Stimulated activated CD4-positive, alpha-beta T cell treated with anti-CD3 and anti-CD28 coated beads, TNF-alpha, amount 100 ng/mL, for 24 hours (primary cell): Measurements from ENCODE around the gene ZNF479.
"Not testable (repeated sequence)": the region's sequence is repeated elsewhere in the genome, so short reads cannot be mapped to it uniquely, and the experiment has no call there.

Source experiments
- DNase-seq, 3 experiments: peaks; one replicate each; pipeline ENCODE4 v3.0.0-alpha.2; 2020; ENCODE audit warnings: low read depth in 3 of 3

Gene ZNF479

DNA sequence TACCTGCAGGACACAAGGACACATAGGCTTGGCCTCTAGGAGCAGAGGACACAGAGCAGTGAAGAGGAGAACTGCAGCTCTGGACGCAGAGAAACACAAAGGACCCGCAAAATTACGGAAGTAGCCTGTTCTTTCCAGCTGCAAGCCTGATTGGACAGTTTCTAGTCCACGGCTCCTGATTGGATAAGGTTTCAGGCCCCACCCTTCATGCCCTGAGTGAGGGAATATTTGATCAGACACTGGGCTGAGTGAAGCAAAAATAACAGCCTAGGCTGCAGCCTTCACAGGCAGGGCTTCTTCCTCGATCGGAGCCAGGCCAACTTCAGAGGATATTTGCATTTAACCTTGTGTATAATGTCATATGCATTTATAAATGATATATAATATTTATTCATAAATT, at the start of gene ZNF479:
Gene ZNF479, minus strand, starts transcription at position 101 of the 400 bp plus-strand sequence. CDS start 112 bp downstream, outside the sequence.
- DNase-seq: not testable (repeated sequence)

DNA sequence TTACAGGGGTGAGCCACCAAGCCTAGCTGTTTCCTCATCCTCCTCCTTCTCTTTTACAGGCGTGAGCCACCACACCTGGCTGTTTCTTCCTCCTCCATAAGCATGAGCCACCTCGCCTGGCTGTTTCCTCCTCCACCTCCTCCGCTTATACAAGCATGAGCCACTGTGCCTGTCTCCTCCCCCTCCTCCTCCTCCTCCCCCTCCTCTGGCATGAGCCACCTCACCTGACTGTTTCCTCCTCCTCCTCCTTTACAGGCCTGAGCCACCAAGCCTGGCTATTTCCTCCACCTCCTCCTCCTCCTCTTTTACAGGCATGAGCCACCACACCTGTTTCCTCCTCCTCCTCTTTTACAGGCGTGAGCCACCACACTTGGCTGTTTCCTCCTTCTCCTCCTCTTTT, 49.8 kb upstream of the ZNF479 start:
- DNase-seq: no peak

DNA sequence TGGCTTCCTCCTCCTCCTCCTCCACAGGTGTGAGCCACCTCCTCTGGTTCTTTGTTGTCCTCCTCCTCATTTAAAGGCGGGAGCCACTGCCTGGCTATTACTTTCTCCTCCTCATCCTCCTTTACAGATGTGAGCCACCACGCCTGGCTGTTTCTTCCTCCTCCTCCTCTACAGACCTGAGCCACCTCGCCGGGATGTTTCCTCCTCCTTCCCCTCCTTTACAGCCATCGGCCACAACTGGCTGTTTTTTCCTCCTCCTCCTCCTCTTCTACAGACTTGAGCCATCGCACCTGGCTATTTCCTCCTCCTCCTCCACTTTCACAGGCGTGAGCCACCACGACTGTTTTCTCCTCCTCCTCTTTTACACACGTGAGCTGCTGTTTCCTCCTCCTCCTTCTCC, 49.0 kb upstream of the ZNF479 start:
- no peak for DNase-seq

DNA sequence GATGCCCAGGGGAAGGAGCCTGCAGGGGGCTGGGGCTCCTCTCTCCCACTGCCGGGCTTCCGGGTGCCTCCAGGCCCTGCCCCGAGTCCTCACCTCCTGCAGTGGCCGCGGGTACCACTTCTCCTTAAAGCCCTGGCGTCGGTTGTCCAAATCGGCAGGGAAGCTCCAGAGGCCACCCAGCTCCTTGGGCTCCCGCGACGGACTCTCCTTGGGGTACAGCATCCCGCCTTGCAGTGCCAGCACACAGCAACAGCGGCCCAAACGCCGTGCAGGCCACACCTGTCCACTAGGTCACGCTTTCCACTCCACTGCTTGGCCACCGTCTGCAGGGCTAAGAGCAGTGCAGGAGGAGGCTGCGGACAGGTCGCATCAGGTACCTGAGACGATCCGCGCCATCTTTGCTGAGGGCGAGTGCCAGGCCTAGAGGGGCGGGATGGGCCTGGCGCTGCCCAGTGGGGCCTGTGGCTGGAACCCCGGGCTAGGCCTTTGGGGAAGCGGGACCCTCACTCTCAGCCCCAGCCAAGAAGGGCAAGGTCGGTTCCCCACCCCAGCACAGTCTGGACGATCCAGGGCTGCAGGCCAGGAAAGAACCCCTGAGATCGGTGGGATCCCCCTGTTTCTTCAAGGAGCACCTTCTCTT, 47.7 kb upstream of the ZNF479 start:
- DNase-seq: no peak

DNA sequence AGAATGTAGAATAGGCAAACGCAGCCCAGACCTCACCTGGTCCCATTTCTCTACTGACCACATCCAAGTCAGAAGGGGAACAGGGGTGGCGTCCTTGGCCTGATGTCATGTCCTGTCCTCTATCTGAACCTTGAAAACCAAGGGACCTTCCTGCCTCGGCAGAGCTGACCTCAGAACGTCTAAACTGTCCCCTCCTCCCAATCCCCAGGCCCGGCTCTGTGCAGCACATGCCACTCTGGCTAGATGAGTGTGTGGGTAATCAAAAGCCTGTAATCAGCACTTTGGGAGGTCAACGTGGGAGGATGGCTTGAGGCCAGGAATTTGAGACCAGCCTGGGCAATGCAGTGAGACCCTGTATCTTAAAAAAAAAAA, 46.5 kb upstream of the ZNF479 start:
- DNase-seq: no peak

DNA sequence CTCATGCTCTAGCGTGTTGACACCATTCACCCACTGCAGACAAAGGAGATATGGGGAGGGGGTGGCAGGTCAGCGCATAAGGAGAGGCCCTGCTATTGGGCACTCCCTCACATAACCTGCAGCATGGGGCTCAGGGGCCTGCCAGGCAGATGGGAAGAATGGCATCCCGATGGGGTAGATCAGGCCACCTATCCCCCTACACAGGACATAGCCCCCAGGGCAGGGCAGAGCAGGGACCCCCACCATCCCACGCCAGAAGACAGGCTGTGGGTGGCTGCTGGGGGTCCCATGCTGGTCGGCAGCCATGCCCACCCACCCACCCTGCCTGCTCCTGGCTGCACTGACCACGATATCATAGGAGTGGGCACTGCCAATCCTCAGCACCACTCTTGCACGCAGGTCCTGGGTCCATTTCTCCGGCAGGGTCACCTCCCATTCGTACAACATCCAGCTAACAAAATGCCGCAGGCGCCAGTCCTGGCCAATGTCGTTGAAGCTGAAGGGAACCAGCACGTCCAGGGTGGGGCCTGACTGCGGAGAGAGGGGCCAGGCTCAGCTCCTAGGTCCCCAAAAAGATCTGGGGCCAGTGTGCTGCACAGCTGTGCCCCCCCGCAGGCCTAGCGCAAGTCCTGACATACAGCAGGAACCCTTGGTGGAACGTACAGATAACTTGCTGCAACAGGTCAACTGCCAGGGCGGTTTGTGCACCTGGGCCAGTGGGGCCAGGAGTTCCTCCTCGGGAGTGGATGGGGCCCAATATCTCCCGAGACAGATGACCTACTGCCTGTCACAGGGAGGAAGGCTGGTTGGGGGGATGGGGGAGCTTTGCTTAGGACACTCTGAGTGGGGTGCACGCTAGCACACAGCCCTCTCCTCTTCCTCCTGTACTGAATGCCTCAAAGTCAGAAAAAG, 45.9 kb upstream of the ZNF479 start:
- DNase-seq: no peak

DNA sequence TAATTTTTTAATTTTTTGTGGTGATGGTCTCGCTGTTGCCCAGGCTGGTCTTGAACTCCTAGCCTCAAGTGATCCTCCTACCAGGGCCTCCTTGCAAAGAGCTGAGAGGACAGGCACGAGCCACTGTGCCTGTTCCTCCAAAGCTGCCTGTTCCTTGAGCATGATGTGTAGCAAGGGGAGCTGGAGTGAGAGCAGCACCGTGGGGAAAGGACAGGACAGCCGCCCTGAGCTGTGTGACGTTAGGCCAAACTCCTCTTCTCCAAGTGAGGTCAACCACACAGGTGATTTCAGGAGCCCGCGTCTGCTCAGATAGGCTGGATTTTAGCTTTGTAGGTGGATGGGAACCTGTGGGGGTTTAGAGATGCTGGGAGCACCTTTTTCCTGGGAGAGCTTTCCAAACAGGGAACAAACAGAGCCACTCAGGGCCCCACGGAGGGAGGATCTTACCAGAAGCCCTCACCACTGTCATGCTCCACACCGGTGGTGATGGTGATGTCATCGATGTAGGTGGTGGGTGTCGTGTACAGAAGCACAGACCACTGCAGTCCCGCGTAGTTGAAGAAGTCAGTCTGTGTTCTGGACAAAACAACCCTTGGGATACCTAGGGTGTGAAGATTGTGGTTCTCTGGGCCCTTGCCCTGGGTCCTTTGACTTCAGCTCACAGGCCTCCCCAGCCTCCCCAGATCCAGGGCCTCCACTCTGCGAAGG, 44.8 kb upstream of the ZNF479 start:
- DNase-seq: no peak

DNA sequence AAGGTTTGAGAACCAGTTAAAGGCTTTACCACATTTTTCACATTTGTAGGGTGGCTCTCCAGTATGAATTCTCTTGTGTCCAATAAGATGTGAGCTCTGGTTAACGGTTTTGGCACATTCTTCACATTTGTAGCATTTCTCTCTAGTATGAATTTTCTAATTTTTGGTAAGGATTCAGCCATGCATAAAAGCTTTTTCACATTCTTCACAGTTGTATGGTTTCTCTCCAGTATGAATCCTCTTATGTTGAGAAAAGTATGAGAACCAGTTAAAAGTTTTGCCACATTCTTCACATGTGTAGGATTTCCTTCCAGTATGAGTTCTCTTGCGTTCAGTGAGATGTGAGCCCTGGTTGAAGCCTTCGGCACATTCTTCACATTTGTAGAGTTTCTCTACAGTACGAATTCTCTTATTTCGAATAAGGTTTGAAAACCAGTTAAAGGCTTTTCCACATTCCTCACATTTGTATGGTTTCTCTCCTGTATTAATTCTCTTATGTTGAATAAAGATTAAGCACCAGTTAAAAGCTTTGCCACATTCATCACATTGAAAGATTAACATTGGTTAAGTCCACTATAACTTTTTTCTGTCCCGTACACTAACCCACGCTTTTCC, 33.2 kb upstream of the ZNF479 start:
- no peak for DNase-seq

DNA sequence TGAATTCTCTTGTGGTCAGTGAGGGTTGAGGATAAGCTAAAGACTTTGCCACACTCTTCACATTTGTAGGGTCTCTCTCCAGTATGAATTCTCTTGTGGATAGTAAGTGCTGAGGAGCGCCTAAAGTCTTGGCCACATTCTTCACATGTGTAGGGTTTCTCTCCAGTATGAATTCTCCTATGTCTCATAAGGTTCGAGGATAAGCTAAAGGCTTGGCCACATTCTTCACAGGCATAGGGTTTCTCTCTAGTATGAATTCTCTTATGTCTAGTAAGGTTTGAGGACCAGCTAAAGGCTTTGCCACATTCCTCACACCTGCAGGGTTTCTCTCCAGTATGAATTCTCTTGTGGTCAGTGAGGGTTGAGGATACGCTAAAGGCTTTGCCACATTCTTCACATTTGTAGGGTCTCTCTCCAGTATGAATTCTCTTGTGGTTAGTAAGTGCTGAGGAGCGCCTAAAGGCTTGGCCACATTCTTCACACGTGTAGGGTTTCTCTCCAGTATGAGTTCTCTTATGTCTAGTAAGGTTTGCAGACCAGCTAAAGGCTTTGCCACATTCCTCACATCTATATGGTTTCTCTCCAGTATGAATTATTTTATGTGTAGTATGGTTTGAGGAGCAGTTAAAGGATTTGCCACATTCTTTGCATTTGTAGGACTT, 12.0 kb downstream of the ZNF479 start:
- not testable (repeated sequence) for DNase-seq
